NCI-H82 (cell line): ENCODE measurements around the gene FAAH2.
"Not testable (repeated sequence)": the region's sequence is repeated elsewhere in the genome, so short reads cannot be mapped to it uniquely, and the experiment has no call there.

Source experiments
- DNase-seq: peaks from one replicate; lab custom pipeline; 2025; lab: John Stamatoyannopoulos, UW

FAAH2 gene

DNA sequence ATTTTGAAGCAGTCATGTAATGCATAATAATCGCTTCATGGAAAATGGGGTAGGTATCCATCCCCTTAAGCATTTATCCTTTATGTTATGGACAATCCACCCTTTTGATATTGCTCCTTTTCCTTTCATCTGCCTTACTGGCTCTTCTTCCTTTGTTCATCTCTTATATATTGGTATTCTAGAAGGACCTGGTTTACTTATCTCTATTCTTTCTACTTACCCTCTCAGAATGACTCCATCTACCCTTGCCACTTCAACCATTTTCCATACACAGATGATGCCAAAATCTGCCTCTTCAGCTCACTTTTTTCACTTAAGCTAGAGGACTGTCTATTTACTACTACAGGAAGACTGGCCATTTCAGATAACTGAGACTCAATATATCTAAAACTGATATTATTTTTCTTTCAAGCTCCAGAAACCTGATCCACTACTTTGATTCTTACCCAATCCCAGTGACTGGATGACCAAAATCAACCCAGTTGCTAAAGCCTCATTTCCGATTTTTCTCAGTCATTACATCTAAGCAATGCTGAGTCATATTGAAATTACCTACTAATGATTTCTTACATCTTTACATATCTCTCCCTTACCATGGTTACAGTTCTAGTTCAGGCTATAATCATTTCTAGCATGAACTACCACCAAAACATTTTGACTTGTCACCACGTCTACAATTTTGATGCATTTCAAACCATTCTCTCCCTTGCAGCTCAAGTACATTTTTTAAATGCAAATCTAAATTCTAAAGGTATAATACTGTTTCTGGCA lies 93.7 kb downstream of the FAAH2 start:
- DNase-seq: no peak

- not testable (repeated sequence) for DNase-seq
Measured at GRCh38 chrX:57394162-57394561, 107.7 kb downstream of the FAAH2 start.

GRCh38 chrX:57403191-57403590 lies 116.7 kb downstream of the FAAH2 start:
- DNase-seq: not testable (repeated sequence)

- no peak for DNase-seq
Measured at GRCh38 chrX:57406149-57406548, 119.6 kb downstream of the FAAH2 start.

DNA sequence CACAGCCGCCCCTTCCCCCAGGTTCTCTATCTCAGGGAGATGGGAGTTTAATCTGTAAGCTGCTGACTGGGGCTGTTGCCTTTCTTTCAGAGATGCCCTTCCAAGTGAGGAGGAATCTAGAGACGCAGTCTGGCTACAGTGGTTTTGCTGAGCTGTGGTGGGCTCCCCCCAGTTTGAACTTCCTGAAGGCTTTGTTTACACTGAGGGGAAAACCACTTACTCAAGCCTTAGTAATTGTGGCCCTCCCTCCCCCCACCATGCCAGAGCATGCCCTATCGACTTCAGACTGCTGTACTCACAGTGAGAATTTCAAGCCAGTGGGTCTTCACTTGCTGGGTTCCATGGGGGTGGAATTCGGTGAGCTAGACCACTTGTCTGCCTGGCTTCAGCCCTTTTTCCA lies 131.3 kb downstream of the FAAH2 start:
- DNase-seq: peak; percentile 11

DNA sequence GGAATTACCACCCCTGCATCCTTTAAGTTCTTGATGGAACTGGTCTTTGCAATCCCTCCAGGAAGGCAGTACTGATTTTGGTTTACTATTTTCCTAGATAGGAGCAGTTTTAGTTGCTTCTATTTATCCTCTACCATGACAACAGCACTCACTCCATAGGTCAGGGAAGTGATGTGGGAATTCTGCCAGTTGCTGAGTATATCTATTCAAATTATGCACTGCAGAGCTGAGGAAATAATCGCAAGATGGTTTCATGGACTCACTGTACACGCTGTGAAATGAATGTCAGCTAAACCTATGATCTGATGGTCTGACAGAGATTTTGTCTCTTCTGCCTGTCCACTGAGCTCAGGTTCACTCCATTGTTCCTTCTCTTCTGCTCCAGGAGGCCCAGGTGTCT lies 135.8 kb downstream of the FAAH2 start:
- no peak for DNase-seq

DNA sequence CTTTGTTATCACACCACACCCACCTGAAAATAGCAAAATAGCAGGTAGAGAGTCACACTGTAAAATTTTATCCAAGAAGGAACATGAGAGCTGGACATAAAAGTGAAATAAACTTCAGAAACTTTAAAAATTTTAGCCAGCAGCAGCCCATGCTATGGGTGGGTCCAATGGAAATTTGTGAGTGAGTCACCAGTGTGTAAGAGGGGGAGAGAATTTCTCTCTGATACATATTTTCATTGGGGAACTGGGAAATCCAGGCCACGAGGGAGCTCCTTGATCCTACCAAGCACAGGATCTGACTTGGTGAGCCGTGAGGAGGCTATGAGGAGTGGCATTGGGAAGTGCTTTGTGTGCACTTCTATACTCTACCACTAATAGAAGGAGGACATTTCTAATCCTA lies 136.3 kb downstream of the FAAH2 start:
- DNase-seq: no peak

- DNase-seq: no peak
Measured at GRCh38 chrX:57445076-57445475, 158.6 kb downstream of the FAAH2 start.

DNA sequence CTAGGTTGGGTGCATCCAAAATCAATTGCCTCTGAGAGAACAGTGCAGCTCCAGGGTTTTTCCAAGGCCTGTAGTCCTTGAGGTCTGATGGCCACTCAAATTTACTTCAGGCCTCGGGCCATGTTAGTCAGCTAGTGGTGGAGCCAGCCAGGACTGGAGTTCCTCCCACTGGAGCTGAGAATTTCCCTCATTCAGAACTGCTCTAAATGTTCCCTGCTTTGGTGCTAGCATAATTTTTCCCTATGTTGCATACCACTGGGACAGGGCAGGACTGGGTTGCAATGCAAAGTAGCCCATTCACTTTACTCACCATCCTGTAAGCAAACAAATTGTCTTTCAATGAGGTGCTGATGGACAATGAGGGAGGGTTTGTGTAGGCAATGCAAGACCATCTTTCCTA lies 159.3 kb downstream of the FAAH2 start:
- DNase-seq: no peak

DNA sequence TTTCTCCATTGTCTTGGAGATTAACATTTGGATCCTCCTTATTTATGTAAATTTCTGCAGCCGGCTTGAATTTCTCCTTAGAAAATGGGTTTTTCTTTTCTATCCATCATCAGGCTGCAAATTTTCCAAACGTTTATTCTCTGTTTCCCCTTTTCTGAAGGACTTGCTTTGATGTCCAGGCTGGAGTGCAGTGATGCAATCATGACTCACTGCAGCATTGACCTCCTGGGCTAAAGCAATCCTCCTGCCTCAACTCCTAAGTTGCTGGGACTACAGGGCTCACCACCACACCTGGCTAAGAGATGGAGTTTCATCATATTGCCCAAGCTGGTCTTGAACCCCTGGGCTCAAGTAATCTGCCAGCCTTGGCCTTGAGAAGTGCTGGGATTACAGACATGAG lies 161.3 kb downstream of the FAAH2 start:
- DNase-seq: no peak

GRCh38 chrX:57451426-57452020 lies 165.0 kb downstream of the FAAH2 start:
- DNase-seq: no peak

- DNase-seq: peak; percentile 48
Measured at GRCh38 chrX:57453901-57454300, 167.4 kb downstream of the FAAH2 start.

- no peak for DNase-seq
Measured at GRCh38 chrX:57481514-57481913, 195.0 kb downstream of the FAAH2 start.

DNA sequence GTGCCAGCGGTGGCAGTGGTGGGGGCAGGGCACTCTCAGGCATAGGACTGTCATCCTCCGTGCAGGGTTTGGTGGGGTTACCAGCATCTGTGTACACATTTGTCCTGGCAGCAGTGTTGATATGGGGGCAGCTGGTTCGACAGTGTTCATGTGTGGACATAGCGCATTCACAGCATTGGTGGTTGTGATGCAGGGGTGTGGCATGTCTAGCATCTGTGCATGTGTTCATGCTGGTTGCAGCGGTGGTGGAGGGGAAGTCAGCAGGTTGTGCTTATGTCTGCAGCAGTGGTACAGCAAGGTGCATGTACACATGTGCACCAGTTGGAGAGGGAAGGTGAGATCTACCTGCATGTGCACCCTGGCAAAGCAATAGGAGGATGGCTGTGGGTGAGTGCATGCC lies 230.0 kb downstream of the FAAH2 start:
- no peak for DNase-seq

GRCh38 chrX:57519578-57520118 lies 233.1 kb downstream of the FAAH2 start:
- no peak for DNase-seq

DNA sequence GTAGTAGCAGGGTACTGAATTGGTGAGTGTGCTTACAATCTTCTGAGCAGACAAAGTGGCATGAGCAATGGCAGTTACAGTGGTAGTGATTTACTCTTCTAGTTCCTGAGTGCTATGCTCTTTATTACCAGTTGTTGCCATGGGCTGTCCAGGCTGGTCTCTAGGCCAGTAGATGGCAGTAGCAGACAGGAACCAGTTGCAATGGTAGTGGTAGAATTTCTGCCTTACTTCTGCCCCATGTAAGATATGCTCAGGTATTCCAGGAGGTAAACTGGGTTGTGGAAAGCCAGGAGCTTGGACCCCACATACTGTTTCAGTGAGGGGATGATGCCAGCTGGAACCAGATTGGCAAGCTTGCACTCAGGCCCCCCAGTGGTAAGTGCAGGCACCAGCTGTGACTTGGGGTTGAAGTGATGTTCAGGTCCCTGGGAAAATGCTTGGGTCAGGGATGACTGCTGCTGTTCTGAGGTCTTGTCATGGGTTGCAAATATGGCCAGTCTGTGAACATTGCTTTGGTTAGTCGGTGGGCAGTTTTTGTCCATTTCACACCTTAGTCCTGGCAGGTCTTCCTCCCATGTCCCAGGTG lies 242.3 kb downstream of the FAAH2 start:
- DNase-seq: peak; percentile 23
